HCT116 (cell line): ENCODE measurements around the gene ZEB1. TPM values are rescaled to one million over a fixed set of nuclear protein-coding genes. Genes with fewer than 3 reads are reported as not detected.
A peak's percentile ranks its signal among the peaks of the same experiment; 100 is the strongest.
"Not testable (repeated sequence)": the region's sequence is repeated elsewhere in the genome, so short reads cannot be mapped to it uniquely, and the experiment has no call there.

Experiments used
- ATAC-seq: fragments of 200-7000 bp; cut with Tn5 transposase; 2 replicates; pipeline ENCODE4 v1.9.1; 2020; ENCODE audit warnings: mild to moderate bottlenecking, moderate library complexity
- BruUV-seq: library from RNA; stranded (reverse); fragments of 400-500 nt; replicated peaks from 2 replicates; lab custom pipeline; 2021; lab: Mats Ljungman, UMichigan
- CTCF ChIA-PET: fragments of 300-600 bp; sonication (Branson Sonifier 250); formaldehyde crosslinking; loops from one replicate; lab custom pipeline; 2021; ENCODE audit warnings: antibody characterized with exemption; lab: Charles Lee
- POLR2A ChIA-PET: fragments of 300-600, 350-600 bp; sonication (Branson Sonifier 250); formaldehyde crosslinking; loops from one replicate; lab custom pipeline; 2021; ENCODE audit warnings: antibody characterized with exemption; lab: Charles Lee
- RAD21 ChIA-PET, 2 experiments: fragments of 300-600 bp; sonication (Branson Sonifier 250); formaldehyde crosslinking; loops; one replicate each; lab custom pipeline; 2023; ENCODE audit warnings: low total read pairs in 2 of 2; ENCODE audit not compliant: uncharacterized antibody in 2 of 2, unreplicated experiment in 2 of 2, low non-redundant PET in 1 of 2; lab: Charles Lee
- DNase-seq: peaks from one replicate; pipeline ENCODE4 v3.0.0-alpha.2; 2010; ENCODE audit warnings: low read depth, low spot score
- H2AFZ ChIP-seq: fragments of 200-600 bp; shearing (Covaris generic), sonication (generic); 2 replicates; pipeline ENCODE4 v1.6.1; 2017; ENCODE audit warnings: low read depth, mixed run types, mixed read lengths, antibody characterized with exemption, low read length; ENCODE audit not compliant: poor library complexity, severe bottlenecking
- H3K27ac ChIP-seq: 2 replicates; pipeline ENCODE4 v1.5.1; 2012; ENCODE audit warnings: low read depth, low read length
- H3K27me3 ChIP-seq: fragments of 200-600 bp; sonication (generic); 2 replicates; pipeline ENCODE4 v1.6.1; 2016; ENCODE audit warnings: mixed run types, low read length, mixed read lengths; ENCODE audit not compliant: insufficient read depth
- H3K36me3 ChIP-seq, 2 experiments: fragments of 200-500 bp in 1 of 2; fragments of 200-600 bp in 1 of 2; sonication (Bioruptor generic) in 1 of 2; sonication (generic) in 1 of 2; 2 replicates each; pipeline versions ENCODE4 v1.5.1 to v1.6.1; 2014 to 2016; ENCODE audit warnings: low read length in 2 of 2, inconsistent platforms in 1 of 2, mixed read lengths in 1 of 2, mixed run types in 1 of 2; ENCODE audit not compliant: insufficient read depth in 2 of 2, control insufficient read depth in 1 of 2
- H3K4me1 ChIP-seq, 2 experiments: fragments of 200-600 bp in 1 of 2; sonication (generic) in 1 of 2; 2 replicates each; pipeline versions ENCODE4 v1.5.1 to v1.6.1; 2012 to 2017; ENCODE audit warnings: low read length in 2 of 2, inconsistent platforms in 1 of 2, mild to moderate bottlenecking in 1 of 2, mixed read lengths in 1 of 2, mixed run types in 1 of 2, moderate library complexity in 1 of 2; ENCODE audit not compliant: insufficient read depth in 2 of 2, control insufficient read depth in 1 of 2
- H3K4me2 ChIP-seq: fragments of 200-600 bp; sonication (generic); 2 replicates; pipeline ENCODE4 v1.6.1; 2017; ENCODE audit warnings: mixed run types, low read length, mixed read lengths
- H3K4me3 ChIP-seq, 2 experiments: fragments of 200-600 bp in 1 of 2; sonication (generic) in 1 of 2; replicated peaks in 1 of 2; 2 replicates each; pipeline ENCODE4 v1.5.1; 2011 to 2016; ENCODE audit warnings: low read length in 2 of 2, control low read depth in 1 of 2, low read depth in 1 of 2, mild to moderate bottlenecking in 1 of 2, mixed read lengths in 1 of 2, mixed run types in 1 of 2
- H3K79me2 ChIP-seq: fragments of 200-600 bp; sonication (generic); 2 replicates; pipeline ENCODE4 v1.6.1; 2017; ENCODE audit warnings: mild to moderate bottlenecking, mixed run types, low read length, moderate library complexity, mixed read lengths; ENCODE audit not compliant: insufficient read depth
- H3K9ac ChIP-seq: fragments of 200-600 bp; sonication (generic); 2 replicates; pipeline ENCODE4 v1.6.1; 2016; ENCODE audit warnings: low read length, mixed read lengths
- H3K9me2 ChIP-seq: fragments of 200-600 bp; sonication (generic), shearing (Covaris generic); 2 replicates; pipeline ENCODE4 v1.6.1; 2017; ENCODE audit warnings: mixed run types, mild to moderate bottlenecking, moderate library complexity; ENCODE audit not compliant: insufficient read depth
- H3K9me3 ChIP-seq, 2 experiments: fragments of 200-500 bp in 1 of 2; fragments of 200-600 bp in 1 of 2; sonication (Bioruptor generic) in 1 of 2; sonication (generic) in 1 of 2; 2 replicates each; pipeline ENCODE4 v1.6.1; 2014 to 2017; ENCODE audit warnings: low read length in 2 of 2, mixed read lengths in 2 of 2, inconsistent platforms in 1 of 2, low read depth in 1 of 2, mild to moderate bottlenecking in 1 of 2, mixed run types in 1 of 2, moderate library complexity in 1 of 2; ENCODE audit not compliant: control insufficient read depth in 1 of 2, insufficient read depth in 1 of 2
- H4K20me1 ChIP-seq: fragments of 200-600 bp; sonication (generic), shearing (Covaris generic); 2 replicates; pipeline ENCODE4 v1.6.1; 2017; ENCODE audit warnings: mixed run types, mild to moderate bottlenecking, moderate library complexity; ENCODE audit not compliant: insufficient read depth
- ATF3 ChIP-seq: IDR thresholded peaks from 2 replicates; pipeline ENCODE4 v1.6.1; 2012
- CBX3 ChIP-seq: IDR thresholded peaks from 2 replicates; pipeline ENCODE4 v1.6.1; 2012; ENCODE audit warnings: low read depth
- intact Hi-C: fragments of 100-400 bp; cut with micrococcal nuclease; formaldehyde crosslinking; loops from 2 replicates; pipeline ENCODE4 v1.10.0; 2022
- total RNA-seq: library from RNA; stranded (reverse); gene quantifications from one replicate; pipeline ENCODE4 v1.2.1, GENCODE V29; 2021; ENCODE audit not compliant: unreplicated experiment

ZEB1 gene
- total RNA-seq, 1 experiment from 2014 or later = 3.4 TPM

DNA sequence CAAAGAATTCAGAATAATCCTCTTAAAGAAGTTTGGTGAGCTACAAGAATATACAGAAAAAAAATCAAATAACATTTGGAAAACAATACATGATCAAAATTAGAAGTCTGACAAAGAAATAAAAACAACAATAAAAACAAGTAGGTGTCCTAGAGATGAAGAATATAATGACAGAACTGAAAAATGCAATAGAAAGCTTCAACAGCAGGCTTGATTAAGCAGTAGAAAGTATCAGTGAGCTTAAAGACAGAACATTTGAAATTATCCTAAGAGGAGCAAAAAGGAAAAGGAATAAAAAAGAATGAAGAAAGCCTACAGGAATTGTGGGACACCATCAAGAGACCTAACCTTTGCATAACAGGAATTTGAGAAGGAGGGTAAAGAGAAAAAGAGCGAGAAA is 238.8 kb downstream of the ZEB1 start:
- no peak overlapping the region for H3K4me2 ChIP-seq
- CTCF ChIA-PET = no interaction called here
- no peaks in the 10 kb centered on the region for H4K20me1 ChIP-seq
- H3K4me1 ChIP-seq = no peaks in the 10 kb centered on the region
- ATAC-seq = no peak
- no peak overlapping the region for H3K4me3 ChIP-seq
- no peak for DNase-seq
- RAD21 ChIA-PET = no interaction called here
- no peaks in the 10 kb centered on the region for H3K79me2 ChIP-seq
- no peak for TF ChIP-seq ATF3
- TF ChIP-seq CBX3 = peak; percentile 71; the same call in 1 of the 2 replicates
- no peak overlapping the region for H2AFZ ChIP-seq
- H3K36me3 ChIP-seq = no peaks in the 10 kb centered on the region
- BruUV-seq = no TSS peak
- no peaks in the 10 kb centered on the region for H3K27me3 ChIP-seq
- POLR2A ChIA-PET = interaction anchor here (0.6 kb wide), 1 partner anchor 30 kb away, joined by 3 read pairs; no protein-coding TSS in a partner anchor
- no peaks in the 10 kb centered on the region for H3K9me3 ChIP-seq
- H3K9ac ChIP-seq = no peak overlapping the region
- intact Hi-C loops = no loop called here
- H3K27ac ChIP-seq = no peak overlapping the region
- H3K9me2 ChIP-seq = no peaks in the 10 kb centered on the region

DNA sequence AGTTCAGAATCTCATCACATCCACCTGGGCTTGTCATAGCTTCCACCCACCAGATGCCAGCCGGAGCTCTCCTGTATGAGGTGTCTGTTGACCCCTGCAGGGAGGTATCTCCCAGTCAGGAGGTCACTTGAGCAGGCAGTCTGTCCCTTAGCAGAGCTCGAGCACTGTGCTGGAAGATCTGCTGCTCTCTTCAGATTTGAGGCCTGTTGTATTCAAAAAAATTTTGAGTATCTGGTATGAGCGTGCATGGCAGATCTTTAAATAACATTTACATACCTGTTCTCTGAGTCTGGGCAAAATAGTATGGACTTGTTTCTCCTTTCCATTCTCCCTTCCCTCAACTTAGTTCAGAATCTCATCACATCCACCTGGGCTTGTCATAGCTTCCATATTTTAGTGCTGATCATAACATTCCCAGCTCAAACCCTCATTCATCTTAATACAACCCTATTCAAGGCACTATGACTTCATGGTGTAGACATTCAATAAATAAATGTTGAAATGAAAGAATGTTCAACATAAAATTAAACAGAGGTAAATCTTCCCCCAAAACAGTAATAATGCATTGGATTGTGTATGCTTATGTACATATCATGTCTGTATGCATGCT is 249.3 kb downstream of the ZEB1 start:
- POLR2A ChIA-PET, ATAC-seq, H3K4me3 ChIP-seq, H3K9me3 ChIP-seq, H3K27ac ChIP-seq, CTCF ChIA-PET, H3K9me2 ChIP-seq, intact Hi-C loops, H3K79me2 ChIP-seq, RAD21 ChIA-PET, H3K4me2 ChIP-seq, H4K20me1 ChIP-seq, H3K36me3 ChIP-seq, H3K27me3 ChIP-seq, H3K4me1 ChIP-seq, DNase-seq, H2AFZ ChIP-seq, H3K9ac ChIP-seq, BruUV-seq: not testable (repeated sequence)
